Hepatocyte (in vitro differentiated cells): ENCODE data around the gene ZFP36L2. TPM values are rescaled to one million over a fixed set of nuclear protein-coding genes. Genes with fewer than 3 reads are reported as not detected.

ENCODE experiments used
- DNase-seq: peaks from one replicate; pipeline ENCODE4 v3.0.0-alpha.2; 2016; ENCODE audit warnings: low spot score
- H2AFZ ChIP-seq: fragments of 200-600 bp; sonication (generic); 2 replicates; pipeline ENCODE4 v1.6.0; 2016; ENCODE audit warnings: antibody characterized with exemption, mild to moderate bottlenecking
- H3K27ac ChIP-seq: fragments of 200-600 bp; sonication (generic); 2 replicates; pipeline ENCODE4 v1.5.1; 2016; ENCODE audit warnings: mild to moderate bottlenecking
- H3K27me3 ChIP-seq: fragments of 200-600 bp; sonication (generic); 2 replicates; pipeline ENCODE4 v1.6.1; 2016
- H3K36me3 ChIP-seq: fragments of 200-600 bp; sonication (generic); replicated peaks from 2 replicates; pipeline ENCODE4 v1.5.1; 2016; ENCODE audit warnings: low read depth; ENCODE audit not compliant: insufficient read depth
- H3K4me1 ChIP-seq: fragments of 200-600 bp; sonication (generic); 2 replicates; pipeline ENCODE4 v1.5.1; 2016; ENCODE audit warnings: mild to moderate bottlenecking, moderate library complexity; ENCODE audit not compliant: insufficient read depth
- H3K4me2 ChIP-seq: fragments of 200-600 bp; sonication (generic); 2 replicates; pipeline ENCODE4 v1.6.0; 2016
- H3K4me3 ChIP-seq: fragments of 200-600 bp; sonication (generic); 2 replicates; pipeline ENCODE4 v1.5.1; 2016; ENCODE audit warnings: mild to moderate bottlenecking
- H3K79me2 ChIP-seq: fragments of 200-600 bp; sonication (generic); 2 replicates; pipeline ENCODE4 v1.6.0; 2017; ENCODE audit warnings: mild to moderate bottlenecking
- H3K9me2 ChIP-seq: fragments of 200-600 bp; sonication (generic); replicated peaks from 2 replicates; pipeline ENCODE4 v1.6.0; 2017; ENCODE audit warnings: mild to moderate bottlenecking; ENCODE audit not compliant: insufficient read depth
- H3K9me3 ChIP-seq: fragments of 200-600 bp; sonication (generic); 2 replicates; pipeline ENCODE4 v1.5.1; 2016; ENCODE audit warnings: low read depth, mild to moderate bottlenecking
- H4K20me1 ChIP-seq: fragments of 200-600 bp; sonication (generic); 2 replicates; pipeline ENCODE4 v1.6.0; 2016; ENCODE audit warnings: mild to moderate bottlenecking; ENCODE audit not compliant: insufficient read depth, poor library complexity, severe bottlenecking
- EZH2 ChIP-seq: fragments of 200-600 bp; sonication (generic); IDR thresholded peaks from 2 replicates; pipeline ENCODE4 v1.6.1; 2016; ENCODE audit warnings: antibody characterized with exemption, mild to moderate bottlenecking, borderline replicate concordance
- EZH2phosphoT487 ChIP-seq: fragments of 200-600 bp; sonication (generic); IDR thresholded peaks from one replicate; pipeline ENCODE4 v1.6.1; 2018; ENCODE audit warnings: antibody characterized with exemption, mild to moderate bottlenecking, low read depth, moderate library complexity; ENCODE audit not compliant: unreplicated experiment, severe bottlenecking
- WGBS: methylation state at CpG from one replicate; pipeline ENCODE4 v1.1.6; 2016; ENCODE audit warnings: low lambda C conversion rate; ENCODE audit errors: missing lambda C conversion rate; 5-methylcytosine and 5-hydroxymethylcytosine counted together
- polyA plus RNA-seq: library from polyadenylated mRNA; unstranded; fragments of >200 nt; fragmentation: Nextera tagmentation; extraction: Ambion mirVana; gene quantifications from 2 replicates; pipeline ENCODE4 v1.2.1, GENCODE V29; 2016
- total RNA-seq: library from RNA; depleted of rRNA; stranded (reverse); fragments of >200 nt; gene quantifications from 2 replicates; pipeline ENCODE4 v1.2.3, GENCODE V29; 2014
- TF ChIP-seq, protein P1 (sequence below): fragments of 200-600 bp; sonication (generic); IDR thresholded peaks from 2 replicates; pipeline ENCODE4 v1.5.1; 2016; ENCODE audit warnings: antibody characterized with exemption, mild to moderate bottlenecking; ENCODE audit not compliant: poor library complexity

The ZFP36L2 gene
- total and polyA plus RNA-seq, 2 experiments from 2014 or later = 85.1 to 285 TPM

DNA sequence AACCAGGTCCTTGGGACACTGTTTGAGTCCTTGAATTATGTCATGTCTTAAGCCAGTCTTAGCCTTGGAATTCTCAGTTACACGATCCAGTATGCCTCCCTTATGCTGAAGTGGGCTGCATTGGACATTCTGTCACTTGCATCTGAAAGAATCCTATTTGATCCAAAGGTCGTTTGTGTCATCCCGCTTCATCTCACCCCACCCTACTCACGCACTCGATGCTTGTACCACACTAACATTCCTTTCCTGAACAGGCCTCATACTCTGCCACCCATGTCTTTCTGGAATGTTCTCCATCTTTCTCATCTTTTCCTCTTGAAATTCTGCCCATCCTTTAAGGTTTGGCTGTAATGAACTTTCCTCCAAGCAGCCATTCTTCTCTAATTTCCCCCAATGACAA is 27.9 kb upstream of the ZFP36L2 start:
- no peaks in the 10 kb centered on the region for H4K20me1 ChIP-seq
- peaks cover 27% of the 10 kb centered on the region for H3K4me1 ChIP-seq
- H3K4me3 ChIP-seq = no peak overlapping the region
- no peaks in the 10 kb centered on the region for H3K36me3 ChIP-seq
- no peak for DNase-seq
- TF ChIP-seq EZH2phosphoT487 (no peak), EZH2 (no peak)
- TF ChIP-seq, protein P1, sequence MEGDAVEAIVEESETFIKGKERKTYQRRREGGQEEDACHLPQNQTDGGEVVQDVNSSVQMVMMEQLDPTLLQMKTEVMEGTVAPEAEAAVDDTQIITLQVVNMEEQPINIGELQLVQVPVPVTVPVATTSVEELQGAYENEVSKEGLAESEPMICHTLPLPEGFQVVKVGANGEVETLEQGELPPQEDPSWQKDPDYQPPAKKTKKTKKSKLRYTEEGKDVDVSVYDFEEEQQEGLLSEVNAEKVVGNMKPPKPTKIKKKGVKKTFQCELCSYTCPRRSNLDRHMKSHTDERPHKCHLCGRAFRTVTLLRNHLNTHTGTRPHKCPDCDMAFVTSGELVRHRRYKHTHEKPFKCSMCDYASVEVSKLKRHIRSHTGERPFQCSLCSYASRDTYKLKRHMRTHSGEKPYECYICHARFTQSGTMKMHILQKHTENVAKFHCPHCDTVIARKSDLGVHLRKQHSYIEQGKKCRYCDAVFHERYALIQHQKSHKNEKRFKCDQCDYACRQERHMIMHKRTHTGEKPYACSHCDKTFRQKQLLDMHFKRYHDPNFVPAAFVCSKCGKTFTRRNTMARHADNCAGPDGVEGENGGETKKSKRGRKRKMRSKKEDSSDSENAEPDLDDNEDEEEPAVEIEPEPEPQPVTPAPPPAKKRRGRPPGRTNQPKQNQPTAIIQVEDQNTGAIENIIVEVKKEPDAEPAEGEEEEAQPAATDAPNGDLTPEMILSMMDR = no peak
- no peaks in the 10 kb centered on the region for H3K79me2 ChIP-seq
- no peak overlapping the region for H3K4me2 ChIP-seq
- 87% methylated on average over 5 of the region's 5 CpGs for WGBS
- no peaks in the 10 kb centered on the region for H3K9me3 ChIP-seq
- H2AFZ ChIP-seq = no peak overlapping the region
- no peaks in the 10 kb centered on the region for H3K9me2 ChIP-seq
- H3K27ac ChIP-seq = peak overlapping the region; percentile 62
- H3K27me3 ChIP-seq = no peaks in the 10 kb centered on the region

DNA sequence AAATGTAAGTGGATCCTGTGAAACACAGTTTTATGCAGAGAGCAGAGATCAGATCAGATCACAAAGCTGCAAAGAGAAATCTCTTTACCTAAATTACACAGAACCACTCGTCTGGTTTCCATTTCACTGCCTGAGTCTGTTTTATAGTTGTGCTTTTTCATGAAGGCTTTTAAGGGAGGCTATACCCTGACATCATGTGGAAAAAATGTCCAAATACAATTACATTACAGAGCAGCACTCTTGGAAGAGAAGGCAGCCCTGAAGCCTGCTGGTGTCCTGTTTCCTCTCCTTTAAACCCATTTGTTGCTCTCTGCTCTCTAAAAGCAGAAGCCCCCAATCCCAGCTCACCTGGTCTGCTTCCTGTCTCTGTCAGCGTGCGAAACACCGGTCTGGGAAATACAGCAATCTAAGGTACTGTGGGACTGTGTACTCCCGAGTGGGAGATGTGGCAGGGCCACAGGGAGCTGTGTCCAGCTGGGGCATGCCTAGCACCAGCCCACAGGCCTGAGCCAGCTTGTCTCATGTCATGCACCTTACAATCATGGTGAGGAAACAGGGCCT is 24.8 kb upstream of the ZFP36L2 start:
- 39% methylated on average over 5 of the region's 5 CpGs for WGBS
- no peak overlapping the region for H2AFZ ChIP-seq

DNA sequence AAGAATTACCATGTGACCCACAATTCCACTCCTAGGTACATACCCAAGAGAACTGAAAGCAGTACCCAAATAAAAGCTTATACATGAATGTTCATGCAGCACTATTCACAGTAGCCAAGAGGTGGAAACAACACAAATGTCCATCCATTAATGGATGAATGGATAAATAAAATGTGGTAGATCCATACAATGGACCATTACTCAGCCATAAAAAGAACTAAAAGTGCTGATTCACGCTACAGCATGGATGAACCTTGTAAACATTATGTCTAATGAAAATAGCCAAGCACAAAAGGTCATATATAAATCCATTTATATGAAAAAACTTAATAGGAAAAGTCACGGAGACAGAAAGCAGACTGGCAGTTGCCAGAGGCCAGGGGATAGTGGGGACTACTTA is 23.6 kb upstream of the ZFP36L2 start:
- H3K9me2 ChIP-seq = no peaks in the 10 kb centered on the region
- TF ChIP-seq EZH2phosphoT487 = no peak
- TF ChIP-seq, protein P1 = no peak
- TF ChIP-seq EZH2 = no peak
- H3K4me3 ChIP-seq = no peak overlapping the region
- H3K27me3 ChIP-seq = no peaks in the 10 kb centered on the region
- H3K36me3 ChIP-seq = no peaks in the 10 kb centered on the region
- no peak for DNase-seq
- H3K4me2 ChIP-seq = no peak overlapping the region
- WGBS = 87% methylated on average over 2 of the region's 2 CpGs
- no peak overlapping the region for H2AFZ ChIP-seq
- no peaks in the 10 kb centered on the region for H4K20me1 ChIP-seq
- no peaks in the 10 kb centered on the region for H3K9me3 ChIP-seq
- H3K4me1 ChIP-seq = peaks cover 16% of the 10 kb centered on the region
- H3K27ac ChIP-seq = peak overlapping the region; percentile 92
- no peaks in the 10 kb centered on the region for H3K79me2 ChIP-seq

More for the DNA sequence above, 24.8 kb upstream of the ZFP36L2 start:
- DNase-seq = peak; percentile 76
- Histone ChIP-seq H3K27me3 (no peaks in the 10 kb centered on the region), H3K9me3 (no peaks in the 10 kb centered on the region), H3K36me3 (no peaks in the 10 kb centered on the region), H3K4me2 (peak overlapping the region; percentile 35), H4K20me1 (no peaks in the 10 kb centered on the region), H3K79me2 (no peaks in the 10 kb centered on the region), H3K4me1 (peaks cover 27% of the 10 kb centered on the region), H3K4me3 (no peak overlapping the region), H3K9me2 (no peaks in the 10 kb centered on the region), H3K27ac (peak overlapping the region; percentile 92)
- TF ChIP-seq EZH2phosphoT487 (no peak), EZH2 (no peak)
- TF ChIP-seq, protein P1 = no peak

DNA sequence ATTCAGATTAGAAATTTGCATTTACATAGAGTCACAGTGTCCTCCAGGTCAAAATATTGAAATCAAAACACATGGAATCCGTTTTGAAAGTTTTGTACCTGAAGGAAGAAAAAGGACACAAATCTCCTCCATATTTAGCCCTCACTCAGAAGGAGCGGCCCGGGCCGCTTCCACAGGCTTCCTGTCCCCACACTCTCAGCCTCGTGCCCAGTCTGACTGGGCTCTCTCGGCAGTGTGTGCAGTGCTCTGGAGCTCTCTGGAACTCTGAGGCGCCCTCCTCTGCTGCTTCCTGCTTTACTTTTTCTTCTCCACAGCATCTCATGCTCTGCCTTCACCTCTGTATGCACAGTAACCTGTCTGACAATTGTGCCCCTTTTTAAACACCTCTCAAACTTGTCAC is 22.2 kb upstream of the ZFP36L2 start:
- H3K27me3 ChIP-seq = no peaks in the 10 kb centered on the region
- H3K4me2 ChIP-seq = no peak overlapping the region
- no peaks in the 10 kb centered on the region for H3K79me2 ChIP-seq
- H4K20me1 ChIP-seq = no peaks in the 10 kb centered on the region
- no peak for TF ChIP-seq EZH2phosphoT487
- TF ChIP-seq, protein P1 = no peak
- no peak for TF ChIP-seq EZH2
- 95% methylated on average over 7 of the region's 7 CpGs for WGBS
- no peaks in the 10 kb centered on the region for H3K9me2 ChIP-seq
- no peak for DNase-seq
- H3K9me3 ChIP-seq = no peaks in the 10 kb centered on the region
- no peaks in the 10 kb centered on the region for H3K36me3 ChIP-seq
- no peak overlapping the region for H3K4me3 ChIP-seq
- H2AFZ ChIP-seq = no peak overlapping the region
- peaks cover 16% of the 10 kb centered on the region for H3K4me1 ChIP-seq
- H3K27ac ChIP-seq = no peak overlapping the region
